ENCODE measurements around the gene EPHA6.
A peak's percentile ranks its signal among the peaks of the same experiment; 100 is the strongest.
"Not testable (repeated sequence)": the region's sequence is repeated elsewhere in the genome, so short reads cannot be mapped to it uniquely, and the experiment has no call there.

Gene EPHA6

DNA sequence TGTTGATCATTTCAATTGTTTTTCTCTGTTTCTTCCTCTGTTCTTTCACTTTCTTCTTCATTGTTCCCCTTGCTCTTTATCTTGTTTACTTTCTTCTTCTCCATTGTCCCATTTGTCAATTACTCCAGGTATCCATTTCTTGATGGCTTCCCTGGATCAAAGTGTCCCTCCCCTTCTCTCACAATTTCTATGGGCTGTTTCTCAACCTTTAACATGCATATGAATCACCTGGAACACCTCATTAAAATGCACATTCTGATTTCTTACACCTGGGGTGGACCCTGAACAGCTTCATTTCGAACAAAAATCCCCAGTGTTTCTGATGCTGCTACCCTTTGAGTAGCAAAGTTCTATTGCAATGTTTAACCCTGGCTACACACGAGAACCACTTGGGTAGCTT lies 454.8 kb downstream of the EPHA6 start:
- no CpG with 5 or more reads among the region's 2 CpGs for WGBS (ENCODE audit: insufficient coverage, insufficient read length)
- Histone ChIP-seq H3K9me3 (ENCODE audit: control insufficient read depth, insufficient read depth, low read length) (no peaks in the 10 kb centered on the region), H3K36me3 (ENCODE audit: control insufficient read depth, insufficient read depth, low read length) (no peaks in the 10 kb centered on the region), H3K4me3 (ENCODE audit: low read length) (no peak overlapping the region), H3K27ac (ENCODE audit: low read length) (no peak overlapping the region), H3K27me3 (ENCODE audit: control insufficient read depth, insufficient read depth, low read length) (no peaks in the 10 kb centered on the region), H3K4me1 (ENCODE audit: control insufficient read depth, insufficient read depth, low read length) (no peaks in the 10 kb centered on the region)
- peak; percentile 33 for DNase-seq (ENCODE audit: low read depth, low spot score)

DNA sequence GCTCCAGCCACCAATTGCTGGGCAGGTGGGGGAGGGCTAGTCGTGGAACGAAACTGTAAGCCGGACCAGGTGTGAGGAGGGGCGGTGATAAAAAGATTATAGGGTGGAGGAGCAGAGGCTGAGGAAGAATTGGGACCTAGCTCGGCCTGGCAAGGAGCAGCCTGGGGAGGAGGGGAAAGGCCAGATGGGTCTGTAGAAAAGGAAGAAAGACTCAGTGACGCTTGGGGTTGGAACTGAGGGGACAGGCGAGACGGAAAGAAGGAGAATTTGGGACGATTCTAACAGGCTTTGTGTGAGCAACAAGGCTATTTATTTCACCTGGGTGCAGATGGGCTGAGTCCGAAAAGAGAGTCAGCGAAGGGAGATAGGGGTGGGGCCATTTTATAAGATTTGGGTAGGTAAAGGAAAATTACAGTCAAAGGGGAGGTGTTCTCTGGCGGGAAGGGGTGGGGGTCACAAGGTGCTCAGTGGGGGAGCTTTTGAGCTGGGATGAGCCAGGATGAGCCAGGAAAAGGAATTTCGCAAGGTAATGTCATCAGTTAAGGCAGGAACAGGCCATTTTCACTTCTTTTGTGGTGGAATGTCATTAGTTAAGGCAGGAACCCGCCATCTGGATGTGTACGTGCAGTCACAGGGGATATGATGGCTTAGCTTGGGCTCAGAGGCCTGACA lies 462.6 kb downstream of the EPHA6 start:
- not testable (repeated sequence) for H3K4me1 ChIP-seq (ENCODE audit: control insufficient read depth, insufficient read depth, low read length); H3K27me3 ChIP-seq (ENCODE audit: control insufficient read depth, insufficient read depth, low read length); H3K36me3 ChIP-seq (ENCODE audit: control insufficient read depth, insufficient read depth, low read length); H3K27ac ChIP-seq (ENCODE audit: low read length); H3K9me3 ChIP-seq (ENCODE audit: control insufficient read depth, insufficient read depth, low read length); H3K4me3 ChIP-seq (ENCODE audit: low read length); DNase-seq (ENCODE audit: low read depth, low spot score)
- WGBS (ENCODE audit: insufficient coverage, insufficient read length): no CpG with 5 or more reads among the region's 15 CpGs

DNA sequence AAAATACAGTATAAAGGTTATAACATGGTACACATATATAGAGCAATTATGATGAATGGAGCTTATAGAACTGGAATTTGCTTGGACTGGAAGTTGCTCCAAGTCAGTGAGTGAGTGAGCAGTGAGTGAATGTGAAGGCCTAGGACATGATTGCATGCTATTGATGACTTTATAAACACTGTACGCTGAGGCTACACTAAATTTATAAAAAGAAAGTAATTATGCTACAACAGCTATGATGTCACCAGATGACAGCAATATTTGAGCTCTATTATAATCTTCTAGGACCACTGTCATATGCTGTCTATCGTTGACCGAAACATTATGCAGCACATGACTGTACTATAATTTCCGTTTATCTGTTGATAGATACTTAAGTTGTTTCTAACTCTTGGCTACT lies 463.3 kb downstream of the EPHA6 start:
- Histone ChIP-seq H3K4me3 (ENCODE audit: low read length) (no peak overlapping the region), H3K27me3 (ENCODE audit: control insufficient read depth, insufficient read depth, low read length) (no peaks in the 10 kb centered on the region), H3K4me1 (ENCODE audit: control insufficient read depth, insufficient read depth, low read length) (no peaks in the 10 kb centered on the region), H3K27ac (ENCODE audit: low read length) (no peak overlapping the region), H3K36me3 (ENCODE audit: control insufficient read depth, insufficient read depth, low read length) (no peaks in the 10 kb centered on the region), H3K9me3 (ENCODE audit: control insufficient read depth, insufficient read depth, low read length) (no peaks in the 10 kb centered on the region)
- no CpG with 5 or more reads among the region's 4 CpGs for WGBS (ENCODE audit: insufficient coverage, insufficient read length)
- DNase-seq (ENCODE audit: low read depth, low spot score): no peak

DNA sequence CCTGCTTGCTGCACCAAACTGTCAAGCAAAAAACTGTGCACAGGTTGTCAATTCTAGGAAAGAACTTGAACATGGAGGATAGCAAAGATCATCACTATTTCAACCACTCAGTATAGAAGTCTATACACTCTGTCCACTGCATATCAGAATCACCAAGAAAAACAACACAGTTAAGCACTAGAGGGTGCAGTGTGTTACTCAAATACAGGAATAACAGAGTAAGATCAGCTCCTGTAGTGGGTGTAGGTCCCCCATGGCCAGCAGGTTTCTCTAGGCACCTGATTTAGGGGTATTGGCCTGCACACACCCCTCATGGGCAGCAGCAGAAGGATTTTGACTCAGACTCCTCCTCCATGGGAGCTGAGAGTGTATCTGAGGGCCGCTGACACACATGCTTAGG lies 464.1 kb downstream of the EPHA6 start:
- H3K9me3 ChIP-seq (ENCODE audit: control insufficient read depth, insufficient read depth, low read length): no peaks in the 10 kb centered on the region
- H3K36me3 ChIP-seq (ENCODE audit: control insufficient read depth, insufficient read depth, low read length): no peaks in the 10 kb centered on the region
- no peak overlapping the region for H3K27ac ChIP-seq (ENCODE audit: low read length)
- no peaks in the 10 kb centered on the region for H3K27me3 ChIP-seq (ENCODE audit: control insufficient read depth, insufficient read depth, low read length)
- H3K4me1 ChIP-seq (ENCODE audit: control insufficient read depth, insufficient read depth, low read length): no peaks in the 10 kb centered on the region
- DNase-seq (ENCODE audit: low read depth, low spot score): no peak
- no CpG with 5 or more reads among the region's 1 CpG for WGBS (ENCODE audit: insufficient coverage, insufficient read length)
- H3K4me3 ChIP-seq (ENCODE audit: low read length): no peak overlapping the region

DNA sequence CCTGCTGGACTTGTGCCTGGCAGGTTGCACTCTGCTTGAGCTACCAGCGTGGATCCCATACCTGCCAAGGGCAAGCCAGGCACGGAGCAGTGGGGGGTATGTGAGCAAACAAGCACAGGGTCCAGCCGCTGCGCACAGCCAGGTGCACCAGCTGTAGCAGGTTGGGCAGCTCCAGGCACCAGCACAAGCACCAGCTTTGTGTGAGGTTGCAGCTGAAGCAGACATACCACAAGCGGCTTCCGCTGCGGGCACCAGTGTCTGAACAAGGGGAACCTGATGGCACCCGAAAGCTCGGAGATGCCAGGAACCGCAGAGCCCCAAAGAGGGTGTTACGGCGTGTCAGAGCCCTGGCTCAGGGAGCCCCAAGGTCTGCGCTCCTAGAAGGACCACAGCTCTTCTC lies 477.5 kb downstream of the EPHA6 start:
- Histone ChIP-seq H3K27me3 (ENCODE audit: control insufficient read depth, insufficient read depth, low read length) (no peaks in the 10 kb centered on the region), H3K27ac (ENCODE audit: low read length) (no peak overlapping the region), H3K36me3 (ENCODE audit: control insufficient read depth, insufficient read depth, low read length) (no peaks in the 10 kb centered on the region; the same call in 1 of the 2 replicates), H3K9me3 (ENCODE audit: control insufficient read depth, insufficient read depth, low read length) (no peaks in the 10 kb centered on the region), H3K4me1 (ENCODE audit: control insufficient read depth, insufficient read depth, low read length) (0 out of 2 replicates have a peak, but pooled peaks cover 1% of the 10 kb centered on the region), H3K4me3 (ENCODE audit: low read length) (no peak overlapping the region)
- WGBS (ENCODE audit: insufficient coverage, insufficient read length): no CpG with 5 or more reads among the region's 13 CpGs
- no peak for DNase-seq (ENCODE audit: low read depth, low spot score)

DNA sequence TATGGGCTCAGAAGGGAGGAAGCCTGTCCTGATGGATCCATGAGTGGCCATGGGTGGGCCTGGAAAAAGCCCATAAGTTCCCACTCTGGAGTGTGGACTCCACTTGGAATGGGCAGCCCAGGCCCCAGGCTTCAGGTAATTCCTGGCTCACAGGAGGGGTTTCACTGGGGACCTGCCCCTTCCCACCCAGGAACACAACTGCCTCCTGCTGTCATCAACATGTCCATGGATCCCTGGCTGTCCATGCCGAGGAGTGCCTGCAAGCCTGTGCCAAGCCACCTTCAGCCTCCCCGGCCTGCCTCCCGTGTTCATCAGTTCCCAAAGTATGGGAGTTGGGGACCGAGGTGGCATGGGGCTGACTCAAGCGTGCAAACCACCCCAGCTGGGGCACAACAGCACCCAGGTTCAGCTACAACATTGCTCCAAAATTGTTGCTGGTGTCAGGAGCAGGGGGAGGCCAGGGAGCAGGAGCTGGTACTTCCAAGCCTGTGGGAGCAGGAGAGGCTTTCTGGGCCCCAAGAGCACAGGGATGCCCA lies 479.3 kb downstream of the EPHA6 start:
- H3K27me3 ChIP-seq (ENCODE audit: control insufficient read depth, insufficient read depth, low read length): no peaks in the 10 kb centered on the region
- H3K4me3 ChIP-seq (ENCODE audit: low read length): no peak overlapping the region
- no CpG with 5 or more reads among the region's 5 CpGs for WGBS (ENCODE audit: insufficient coverage, insufficient read length)
- H3K36me3 ChIP-seq (ENCODE audit: control insufficient read depth, insufficient read depth, low read length): no peaks in the 10 kb centered on the region; the same call in 1 of the 2 replicates
- no peaks in the 10 kb centered on the region for H3K9me3 ChIP-seq (ENCODE audit: control insufficient read depth, insufficient read depth, low read length)
- no peak overlapping the region for H3K27ac ChIP-seq (ENCODE audit: low read length)
- no peak for DNase-seq (ENCODE audit: low read depth, low spot score)
- H3K4me1 ChIP-seq (ENCODE audit: control insufficient read depth, insufficient read depth, low read length): no peaks in the 10 kb centered on the region

DNA sequence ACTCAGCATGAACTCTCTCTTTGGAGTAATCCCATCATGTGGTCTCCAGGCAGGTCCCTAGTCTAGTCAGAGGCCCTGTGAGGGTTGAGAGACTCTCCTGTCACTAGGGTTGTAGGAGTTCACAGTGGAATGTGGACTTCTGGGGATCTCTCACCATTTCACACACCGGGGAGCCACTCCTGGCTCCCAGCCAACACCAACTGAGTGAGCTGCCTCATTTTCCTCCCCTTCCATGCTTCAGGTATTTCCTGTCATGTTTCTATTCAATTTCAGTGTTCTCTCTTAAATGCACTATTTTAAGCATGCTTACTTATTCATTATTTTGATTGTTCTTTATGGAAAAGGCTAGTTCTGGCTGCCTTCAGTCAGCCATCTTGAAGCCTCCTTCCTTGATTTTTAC lies 482.6 kb downstream of the EPHA6 start:
- Histone ChIP-seq H3K9me3 (ENCODE audit: control insufficient read depth, insufficient read depth, low read length) (no peaks in the 10 kb centered on the region), H3K27me3 (ENCODE audit: control insufficient read depth, insufficient read depth, low read length) (no peaks in the 10 kb centered on the region), H3K4me3 (ENCODE audit: low read length) (no peak overlapping the region), H3K36me3 (ENCODE audit: control insufficient read depth, insufficient read depth, low read length) (no peaks in the 10 kb centered on the region; the same call in 1 of the 2 replicates), H3K4me1 (ENCODE audit: control insufficient read depth, insufficient read depth, low read length) (no peaks in the 10 kb centered on the region), H3K27ac (ENCODE audit: low read length) (no peak overlapping the region)
- no peak for DNase-seq (ENCODE audit: low read depth, low spot score)
- WGBS (ENCODE audit: insufficient coverage, insufficient read length): no CpG with 5 or more reads among the region's 1 CpG

DNA sequence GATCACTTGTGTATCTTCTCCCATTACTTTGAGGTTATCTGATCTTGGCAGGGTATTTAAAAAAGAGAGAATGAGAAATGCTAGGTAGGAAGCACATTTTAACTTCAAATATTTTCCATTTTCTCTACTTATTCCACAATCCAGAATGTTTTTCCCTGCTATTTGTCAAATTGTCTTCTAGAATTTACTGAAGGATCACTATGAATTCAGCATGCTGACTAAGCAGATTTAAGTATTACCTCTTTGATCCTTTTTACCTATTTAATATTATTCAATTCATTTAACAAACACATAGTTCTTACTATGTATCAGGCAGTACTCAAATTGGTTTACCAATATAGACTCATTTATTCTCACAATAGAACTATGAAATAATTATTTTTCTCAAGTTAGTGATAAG lies 486.7 kb downstream of the EPHA6 start:
- Histone ChIP-seq H3K36me3 (ENCODE audit: control insufficient read depth, insufficient read depth, low read length) (no peaks in the 10 kb centered on the region), H3K4me3 (ENCODE audit: low read length) (no peak overlapping the region), H3K9me3 (ENCODE audit: control insufficient read depth, insufficient read depth, low read length) (no peaks in the 10 kb centered on the region), H3K4me1 (ENCODE audit: control insufficient read depth, insufficient read depth, low read length) (no peaks in the 10 kb centered on the region), H3K27ac (ENCODE audit: low read length) (no peak overlapping the region), H3K27me3 (ENCODE audit: control insufficient read depth, insufficient read depth, low read length) (no peaks in the 10 kb centered on the region)
- DNase-seq (ENCODE audit: low read depth, low spot score): no peak

DNA sequence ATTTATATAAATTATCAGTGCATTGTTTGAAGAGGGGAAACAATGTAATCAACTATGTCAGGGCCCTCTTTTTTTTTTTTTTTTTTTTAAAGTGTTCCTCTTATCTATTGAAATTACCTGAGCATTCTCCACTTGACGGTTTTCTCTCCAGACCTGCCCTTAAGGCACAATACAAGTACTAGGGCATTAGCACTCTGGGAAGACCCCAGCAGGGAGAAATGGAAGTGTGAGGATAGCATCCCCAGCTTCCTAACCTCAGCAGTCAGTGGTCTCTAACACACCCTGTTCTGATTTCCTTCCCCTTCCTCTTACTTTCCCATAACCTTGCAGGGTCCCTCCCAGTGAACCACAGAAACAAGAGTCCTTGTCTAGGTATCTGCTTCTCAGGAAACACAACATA lies 491.8 kb downstream of the EPHA6 start:
- Histone ChIP-seq H3K27me3 (ENCODE audit: control insufficient read depth, insufficient read depth, low read length) (no peaks in the 10 kb centered on the region), H3K4me1 (ENCODE audit: control insufficient read depth, insufficient read depth, low read length) (no peaks in the 10 kb centered on the region), H3K27ac (ENCODE audit: low read length) (no peak overlapping the region), H3K4me3 (ENCODE audit: low read length) (no peak overlapping the region), H3K9me3 (ENCODE audit: control insufficient read depth, insufficient read depth, low read length) (no peaks in the 10 kb centered on the region), H3K36me3 (ENCODE audit: control insufficient read depth, insufficient read depth, low read length) (no peaks in the 10 kb centered on the region)
- DNase-seq (ENCODE audit: low read depth, low spot score): no peak
- WGBS (ENCODE audit: insufficient coverage, insufficient read length): no CpG with 5 or more reads among the region's 1 CpG

DNA sequence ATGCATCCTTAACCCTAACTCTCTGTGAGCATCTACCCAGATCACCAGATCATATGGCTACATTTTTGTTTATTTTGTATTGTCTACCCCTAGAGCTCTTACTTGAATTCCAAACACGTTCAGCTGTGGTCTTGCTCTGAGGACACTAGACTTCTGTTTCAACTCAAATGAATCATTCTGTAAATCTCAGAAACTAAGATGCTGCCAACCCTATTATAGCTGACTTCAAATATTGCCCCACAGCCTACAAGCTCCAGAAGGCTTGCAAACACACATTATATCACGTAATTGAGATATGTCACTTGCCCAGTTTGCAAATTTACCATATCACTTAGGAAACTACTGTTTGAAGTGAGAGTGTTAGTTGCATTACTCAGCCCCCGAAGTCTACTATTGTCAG lies 524.0 kb downstream of the EPHA6 start:
- WGBS (ENCODE audit: insufficient coverage, insufficient read length): no CpG with 5 or more reads among the region's 3 CpGs
- Histone ChIP-seq H3K9me3 (ENCODE audit: control insufficient read depth, insufficient read depth, low read length) (no peaks in the 10 kb centered on the region), H3K4me3 (ENCODE audit: low read length) (no peak overlapping the region), H3K27me3 (ENCODE audit: control insufficient read depth, insufficient read depth, low read length) (no peaks in the 10 kb centered on the region), H3K36me3 (ENCODE audit: control insufficient read depth, insufficient read depth, low read length) (no peaks in the 10 kb centered on the region), H3K27ac (ENCODE audit: low read length) (no peak overlapping the region), H3K4me1 (ENCODE audit: control insufficient read depth, insufficient read depth, low read length) (no peaks in the 10 kb centered on the region)
- DNase-seq (ENCODE audit: low read depth, low spot score): no peak

DNA sequence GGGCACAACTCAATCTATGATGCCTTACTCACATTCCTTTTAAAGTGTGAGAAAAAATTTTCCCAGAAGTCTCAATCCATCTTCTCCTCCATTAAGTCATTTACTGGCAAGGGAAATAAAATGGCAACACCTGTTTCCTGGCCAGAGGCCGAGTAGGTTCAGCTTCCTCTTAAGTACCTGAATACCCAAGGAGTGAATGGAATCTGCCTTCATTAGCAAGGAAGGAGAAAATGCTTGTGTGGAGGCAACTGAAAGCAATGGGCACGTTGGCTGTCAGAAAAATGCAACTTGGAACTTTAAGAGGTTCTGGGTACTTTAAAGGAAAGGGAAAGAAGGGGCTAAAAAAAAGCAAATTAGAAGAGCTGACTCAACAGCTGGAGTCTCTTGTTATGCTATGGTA lies 526.5 kb downstream of the EPHA6 start:
- Histone ChIP-seq H3K4me3 (ENCODE audit: low read length) (no peak overlapping the region), H3K4me1 (ENCODE audit: control insufficient read depth, insufficient read depth, low read length) (no peaks in the 10 kb centered on the region), H3K36me3 (ENCODE audit: control insufficient read depth, insufficient read depth, low read length) (no peaks in the 10 kb centered on the region), H3K27me3 (ENCODE audit: control insufficient read depth, insufficient read depth, low read length) (no peaks in the 10 kb centered on the region), H3K9me3 (ENCODE audit: control insufficient read depth, insufficient read depth, low read length) (no peaks in the 10 kb centered on the region), H3K27ac (ENCODE audit: low read length) (no peak overlapping the region)
- no peak for DNase-seq (ENCODE audit: low read depth, low spot score)
- no CpG with 5 or more reads among the region's 2 CpGs for WGBS (ENCODE audit: insufficient coverage, insufficient read length)
